MCF 10A (cell line): ENCODE data around the gene GOLGA2. TPM values are rescaled to one million over a fixed set of nuclear protein-coding genes. Genes with fewer than 3 reads are reported as not detected.

Experiments
- Bru-seq: library from RNA; stranded (reverse); fragments of 400-500 nt; gene quantifications from one replicate; lab custom pipeline; 2021; lab: Mats Ljungman, UMichigan
- BruChase-seq, 2 experiments: library from RNA; stranded (reverse); fragments of 400-500 nt; gene quantifications; one replicate each; lab custom pipeline; 2021; lab: Mats Ljungman, UMichigan
- BruUV-seq: library from RNA; stranded (reverse); fragments of 400-500 nt; replicated peaks from 2 replicates; lab custom pipeline; 2021; lab: Mats Ljungman, UMichigan
- CTCF ChIA-PET: fragments of 300-600 bp; sonication (Branson Sonifier 250); formaldehyde crosslinking; extraction: SDS; loops from one replicate; lab custom pipeline; 2021; ENCODE audit warnings: antibody characterized with exemption, inconsistent platforms; lab: Yijun Ruan, JAX
- POLR2A ChIA-PET: fragments of 300-600, 350-650 bp; sonication (Branson Sonifier 250); formaldehyde crosslinking; extraction: SDS; loops from one replicate; lab custom pipeline; 2020; ENCODE audit warnings: antibody characterized with exemption, inconsistent platforms; lab: Yijun Ruan, JAX
- DNase-seq: peaks from one replicate; pipeline ENCODE4 v3.0.0-alpha.2; 2018; ENCODE audit not compliant: unreplicated experiment
- H3K27ac Mint-ChIP-seq: one replicate; pipeline ENCODE4 v1.8.0; 2022; ENCODE audit warnings: mild to moderate bottlenecking, low read depth, mixed read lengths; ENCODE audit not compliant: unreplicated experiment
- H3K27me3 Mint-ChIP-seq: one replicate; pipeline ENCODE4 v1.8.0; 2022; ENCODE audit warnings: mixed read lengths; ENCODE audit not compliant: insufficient read depth, unreplicated experiment
- H3K36me3 Mint-ChIP-seq: one replicate; pipeline ENCODE4 v1.8.0; 2022; ENCODE audit warnings: mild to moderate bottlenecking, moderate library complexity, mixed read lengths; ENCODE audit not compliant: insufficient read depth, unreplicated experiment
- H3K4me1 Mint-ChIP-seq: one replicate; pipeline ENCODE4 v1.8.0; 2022; ENCODE audit warnings: mixed read lengths; ENCODE audit not compliant: insufficient read depth, unreplicated experiment
- H3K4me3 Mint-ChIP-seq: one replicate; pipeline ENCODE4 v1.8.0; 2022; ENCODE audit warnings: mild to moderate bottlenecking, moderate library complexity, mixed read lengths; ENCODE audit not compliant: unreplicated experiment
- H3K9me3 Mint-ChIP-seq: one replicate; pipeline ENCODE4 v1.8.0; 2022; ENCODE audit warnings: mixed read lengths; ENCODE audit not compliant: unreplicated experiment
- intact Hi-C: fragments of 100-400 bp; cut with micrococcal nuclease; formaldehyde crosslinking; loops from 2 replicates; pipeline ENCODE4 v1.14.1; 2022
- long read RNA-seq: library from polyadenylated mRNA; stranded (forward); transcript quantifications from one replicate; pipeline ENCODE4 v2.0.0, GENCODE V29; 2022
- total RNA-seq: library from RNA; stranded (reverse); gene quantifications from 2 replicates; pipeline ENCODE4 v1.2.3, GENCODE V29; 2022
- TF ChIP-seq, protein P1 (sequence below): fragments of 200-600 bp; IDR thresholded peaks from one replicate; pipeline ENCODE4 v1.8.0; 2022; ENCODE audit warnings: antibody characterized with exemption, mild to moderate bottlenecking; ENCODE audit not compliant: unreplicated experiment

Gene GOLGA2, protein sequence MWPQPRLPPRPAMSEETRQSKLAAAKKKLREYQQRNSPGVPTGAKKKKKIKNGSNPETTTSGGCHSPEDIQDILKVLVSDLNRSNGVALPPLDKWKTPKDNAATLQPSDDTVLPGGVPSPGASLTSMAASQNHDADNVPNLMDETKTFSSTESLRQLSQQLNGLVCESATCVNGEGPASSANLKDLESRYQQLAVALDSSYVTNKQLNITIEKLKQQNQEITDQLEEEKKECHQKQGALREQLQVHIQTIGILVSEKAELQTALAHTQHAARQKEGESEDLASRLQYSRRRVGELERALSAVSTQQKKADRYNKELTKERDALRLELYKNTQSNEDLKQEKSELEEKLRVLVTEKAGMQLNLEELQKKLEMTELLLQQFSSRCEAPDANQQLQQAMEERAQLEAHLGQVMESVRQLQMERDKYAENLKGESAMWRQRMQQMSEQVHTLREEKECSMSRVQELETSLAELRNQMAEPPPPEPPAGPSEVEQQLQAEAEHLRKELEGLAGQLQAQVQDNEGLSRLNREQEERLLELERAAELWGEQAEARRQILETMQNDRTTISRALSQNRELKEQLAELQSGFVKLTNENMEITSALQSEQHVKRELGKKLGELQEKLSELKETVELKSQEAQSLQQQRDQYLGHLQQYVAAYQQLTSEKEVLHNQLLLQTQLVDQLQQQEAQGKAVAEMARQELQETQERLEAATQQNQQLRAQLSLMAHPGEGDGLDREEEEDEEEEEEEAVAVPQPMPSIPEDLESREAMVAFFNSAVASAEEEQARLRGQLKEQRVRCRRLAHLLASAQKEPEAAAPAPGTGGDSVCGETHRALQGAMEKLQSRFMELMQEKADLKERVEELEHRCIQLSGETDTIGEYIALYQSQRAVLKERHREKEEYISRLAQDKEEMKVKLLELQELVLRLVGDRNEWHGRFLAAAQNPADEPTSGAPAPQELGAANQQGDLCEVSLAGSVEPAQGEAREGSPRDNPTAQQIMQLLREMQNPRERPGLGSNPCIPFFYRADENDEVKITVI
- total RNA-seq = 124 and 147 TPM in 2 replicates
- percentile 86 among the genes with signal in this experiment for Bru-seq, nascent RNA
- BruChase-seq, experiment 1, labeled RNA remaining after a 6-hour chase = percentile 95 among the genes with signal in this experiment
- percentile 94 among the genes with signal in this experiment for BruChase-seq, experiment 2, labeled RNA remaining after a 2-hour chase
- long read RNA-seq, partial matches to known transcripts = 19 of 146 reads
- long read RNA-seq, other reads (novel, unspliced or antisense) = 125 of 146 reads

DNA sequence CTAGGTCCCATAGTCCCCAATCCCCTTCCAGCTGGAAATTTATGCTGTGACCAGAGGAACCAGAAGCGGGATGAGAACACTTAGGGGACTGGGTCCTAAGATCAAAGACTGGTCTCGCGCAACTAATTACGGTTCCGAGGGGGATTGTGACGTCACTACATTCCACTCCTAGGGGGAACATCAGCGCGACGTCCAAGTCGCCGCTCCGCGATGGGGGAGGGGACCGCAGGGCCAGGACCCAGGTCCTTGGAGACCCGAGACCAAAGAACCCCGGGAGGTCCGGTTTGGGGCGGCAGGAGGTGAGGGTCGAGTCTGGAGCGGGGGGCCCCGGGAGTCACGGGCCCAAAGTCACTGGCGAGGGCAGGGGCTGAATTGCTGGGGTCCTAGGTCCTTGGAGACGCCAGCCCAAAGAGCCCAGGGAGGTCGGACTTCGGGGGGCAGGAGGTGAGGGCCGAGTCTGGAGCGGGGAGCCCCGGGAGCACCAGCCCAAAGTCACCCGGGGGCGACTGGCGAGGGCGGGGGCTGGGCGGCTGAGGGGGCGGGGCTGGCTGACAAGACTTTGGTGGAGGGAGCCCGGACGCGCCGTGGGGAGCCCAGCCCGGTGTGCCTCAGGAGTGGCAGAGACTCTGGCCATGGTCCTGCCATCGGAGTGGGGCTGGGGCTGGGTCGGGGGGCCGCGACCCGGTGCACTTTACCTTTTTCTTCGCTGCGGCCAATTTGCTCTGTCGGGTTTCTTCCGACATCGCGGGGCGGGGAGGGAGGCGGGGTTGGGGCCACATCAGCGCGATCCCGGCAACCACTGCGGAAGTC lies at the start of gene GOLGA2:
TSS of gene GOLGA2 (minus strand) at position 810 of the 810 bp plus-strand sequence. CDS start at position 779, 31 bp downstream.
- H3K9me3 Mint-ChIP-seq = no peaks in the 10 kb centered on the region
- DNase-seq = no peak
- intact Hi-C loops = loop anchor here (1.0 kb wide), 1 partner anchor 54 kb away; no protein-coding TSS in a partner anchor
- BruUV-seq = no TSS peak
- no peaks in the 10 kb centered on the region for H3K27me3 Mint-ChIP-seq
- H3K4me1 Mint-ChIP-seq = peaks cover 18% of the 10 kb centered on the region
- ChIA-PET POLR2A (interaction anchor here (0.6 to 2.1 kb wide), 16 partner anchors 8 to 827 kb away, joined by 3 to 12 read pairs (median 4); partner anchors contain the start of genes ENDOG and URM1), CTCF (no interaction called here)
- TF ChIP-seq, protein P1, sequence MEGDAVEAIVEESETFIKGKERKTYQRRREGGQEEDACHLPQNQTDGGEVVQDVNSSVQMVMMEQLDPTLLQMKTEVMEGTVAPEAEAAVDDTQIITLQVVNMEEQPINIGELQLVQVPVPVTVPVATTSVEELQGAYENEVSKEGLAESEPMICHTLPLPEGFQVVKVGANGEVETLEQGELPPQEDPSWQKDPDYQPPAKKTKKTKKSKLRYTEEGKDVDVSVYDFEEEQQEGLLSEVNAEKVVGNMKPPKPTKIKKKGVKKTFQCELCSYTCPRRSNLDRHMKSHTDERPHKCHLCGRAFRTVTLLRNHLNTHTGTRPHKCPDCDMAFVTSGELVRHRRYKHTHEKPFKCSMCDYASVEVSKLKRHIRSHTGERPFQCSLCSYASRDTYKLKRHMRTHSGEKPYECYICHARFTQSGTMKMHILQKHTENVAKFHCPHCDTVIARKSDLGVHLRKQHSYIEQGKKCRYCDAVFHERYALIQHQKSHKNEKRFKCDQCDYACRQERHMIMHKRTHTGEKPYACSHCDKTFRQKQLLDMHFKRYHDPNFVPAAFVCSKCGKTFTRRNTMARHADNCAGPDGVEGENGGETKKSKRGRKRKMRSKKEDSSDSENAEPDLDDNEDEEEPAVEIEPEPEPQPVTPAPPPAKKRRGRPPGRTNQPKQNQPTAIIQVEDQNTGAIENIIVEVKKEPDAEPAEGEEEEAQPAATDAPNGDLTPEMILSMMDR = no peak
- H3K27ac Mint-ChIP-seq = peak within 1 kb of the TSS; percentile 79
- H3K36me3 Mint-ChIP-seq = peaks cover 33% of the 10 kb centered on the region
- H3K4me3 Mint-ChIP-seq = peak within 1 kb of the TSS; percentile 92

DNA sequence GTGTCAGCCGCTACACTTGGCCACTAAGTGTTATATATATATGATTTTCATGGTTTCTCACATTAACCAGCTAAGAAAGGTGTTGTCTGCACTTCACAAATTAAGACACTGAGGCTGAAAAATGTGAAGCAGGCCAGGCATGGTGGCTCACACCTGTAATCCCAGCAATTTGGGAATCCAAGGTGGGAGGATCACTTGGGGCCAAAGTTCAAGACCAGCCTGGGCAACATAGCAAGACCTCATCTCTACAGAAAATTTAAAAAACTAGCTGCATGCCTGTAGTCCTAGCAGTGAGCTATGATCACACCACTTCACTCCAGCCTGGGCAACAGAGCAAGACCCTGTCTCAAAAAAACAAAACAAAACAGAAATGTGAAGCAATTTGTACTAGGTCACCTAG lies 48.6 kb upstream of the GOLGA2 start:
- BruUV-seq = no TSS peak
- Mint-ChIP-seq H3K27me3 (no peaks in the 10 kb centered on the region), H3K4me3 (peak overlapping the region; percentile 86), H3K27ac (no peak overlapping the region), H3K9me3 (no peaks in the 10 kb centered on the region), H3K4me1 (peaks cover 20% of the 10 kb centered on the region), H3K36me3 (peaks cover 46% of the 10 kb centered on the region)
- POLR2A ChIA-PET = interaction anchor here (1.2 to 1.9 kb wide), 3 partner anchors 11 to 17 kb away, joined by 3 to 8 read pairs (median 6); partner anchors contain the start of gene SLC27A4
- DNase-seq = no peak
- CTCF ChIA-PET = interaction anchor here (0.6 to 2.4 kb wide), 7 partner anchors 17 to 345 kb away, joined by 3 to 16 read pairs (median 4); no protein-coding TSS in a partner anchor
- TF ChIP-seq, protein P1 = no peak
- intact Hi-C loops = no loop called here

DNA sequence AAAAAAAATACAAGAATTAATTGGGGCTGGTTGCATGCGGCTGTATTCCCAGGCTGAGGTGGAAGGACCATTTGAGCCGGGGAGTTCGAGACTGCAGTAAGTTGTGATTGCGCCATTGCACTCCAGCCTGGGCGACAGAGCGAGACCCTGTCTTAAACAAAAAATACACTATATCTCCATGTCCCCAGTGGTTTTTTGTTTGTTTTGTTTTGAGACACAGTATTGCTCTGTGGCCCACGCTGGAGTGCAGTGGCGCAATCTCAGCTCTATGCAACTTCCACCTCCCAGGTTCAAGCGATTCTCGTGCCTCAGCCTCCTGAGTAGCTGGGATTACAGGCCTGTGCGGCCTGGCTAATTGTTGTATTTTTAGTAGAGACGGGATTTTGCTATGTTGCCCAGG lies 48.0 kb upstream of the GOLGA2 start:
- H3K27ac Mint-ChIP-seq = peak overlapping the region; percentile 95
- intact Hi-C loops = loop anchor here (2.0 kb wide), 2 partner anchors 17 kb away; partner anchors contain the start of gene SLC27A4

More for the DNA sequence above, 48.0 kb upstream of the GOLGA2 start:
- no peaks in the 10 kb centered on the region for H3K27me3 Mint-ChIP-seq
- peaks cover 18% of the 10 kb centered on the region for H3K4me1 Mint-ChIP-seq
- H3K36me3 Mint-ChIP-seq = peaks cover 48% of the 10 kb centered on the region
- ChIA-PET CTCF (interaction anchor here (2.4 kb wide), 1 partner anchor 18 kb away, joined by 16 read pairs; no protein-coding TSS in a partner anchor), POLR2A (interaction anchor here (0.6 to 1.8 kb wide), 2 partner anchors 18 to 147 kb away, joined by 4 to 8 read pairs; no protein-coding TSS in a partner anchor)
- no peaks in the 10 kb centered on the region for H3K9me3 Mint-ChIP-seq
- TF ChIP-seq, protein P1 = no peak
- DNase-seq = no peak
- BruUV-seq = no TSS peak
- H3K4me3 Mint-ChIP-seq = peak overlapping the region; percentile 86
